ENCODE data around the gene SPTLC3.

SPTLC3 gene

DNA sequence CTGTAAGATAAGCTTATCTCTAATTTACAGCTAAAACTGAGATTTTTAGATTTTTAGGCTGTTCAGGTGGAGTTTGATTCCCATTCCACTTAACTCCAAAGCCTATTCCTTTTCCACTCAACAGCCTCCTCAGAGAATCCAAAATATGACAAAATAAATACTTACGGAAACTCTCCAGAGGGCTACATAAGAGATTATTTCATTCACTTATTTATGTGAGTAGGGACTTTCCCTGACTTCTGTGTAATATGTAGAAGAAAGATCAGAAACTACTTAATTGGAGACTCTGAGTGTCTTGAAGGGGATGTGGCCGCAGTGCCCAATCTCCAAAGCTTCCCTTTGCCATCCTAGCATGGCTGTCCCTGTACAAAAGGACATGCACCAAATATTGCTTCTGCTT, 140.2 kb downstream of the SPTLC3 start:
- no peak for DNase-seq (ENCODE audit: low read depth)
- in situ Hi-C loops (cut with HindIII; ENCODE audit: low sequenced_read_pairs) = no loop called here
- TF ChIP-seq, protein P1, sequence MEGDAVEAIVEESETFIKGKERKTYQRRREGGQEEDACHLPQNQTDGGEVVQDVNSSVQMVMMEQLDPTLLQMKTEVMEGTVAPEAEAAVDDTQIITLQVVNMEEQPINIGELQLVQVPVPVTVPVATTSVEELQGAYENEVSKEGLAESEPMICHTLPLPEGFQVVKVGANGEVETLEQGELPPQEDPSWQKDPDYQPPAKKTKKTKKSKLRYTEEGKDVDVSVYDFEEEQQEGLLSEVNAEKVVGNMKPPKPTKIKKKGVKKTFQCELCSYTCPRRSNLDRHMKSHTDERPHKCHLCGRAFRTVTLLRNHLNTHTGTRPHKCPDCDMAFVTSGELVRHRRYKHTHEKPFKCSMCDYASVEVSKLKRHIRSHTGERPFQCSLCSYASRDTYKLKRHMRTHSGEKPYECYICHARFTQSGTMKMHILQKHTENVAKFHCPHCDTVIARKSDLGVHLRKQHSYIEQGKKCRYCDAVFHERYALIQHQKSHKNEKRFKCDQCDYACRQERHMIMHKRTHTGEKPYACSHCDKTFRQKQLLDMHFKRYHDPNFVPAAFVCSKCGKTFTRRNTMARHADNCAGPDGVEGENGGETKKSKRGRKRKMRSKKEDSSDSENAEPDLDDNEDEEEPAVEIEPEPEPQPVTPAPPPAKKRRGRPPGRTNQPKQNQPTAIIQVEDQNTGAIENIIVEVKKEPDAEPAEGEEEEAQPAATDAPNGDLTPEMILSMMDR (IDR thresholded peaks at IDR 0.05; ENCODE audit: low read depth, low read length, missing control alignments) = no peak
- H3K4me3 ChIP-seq (ENCODE audit: low read depth, low read length) = no peak overlapping the region

DNA sequence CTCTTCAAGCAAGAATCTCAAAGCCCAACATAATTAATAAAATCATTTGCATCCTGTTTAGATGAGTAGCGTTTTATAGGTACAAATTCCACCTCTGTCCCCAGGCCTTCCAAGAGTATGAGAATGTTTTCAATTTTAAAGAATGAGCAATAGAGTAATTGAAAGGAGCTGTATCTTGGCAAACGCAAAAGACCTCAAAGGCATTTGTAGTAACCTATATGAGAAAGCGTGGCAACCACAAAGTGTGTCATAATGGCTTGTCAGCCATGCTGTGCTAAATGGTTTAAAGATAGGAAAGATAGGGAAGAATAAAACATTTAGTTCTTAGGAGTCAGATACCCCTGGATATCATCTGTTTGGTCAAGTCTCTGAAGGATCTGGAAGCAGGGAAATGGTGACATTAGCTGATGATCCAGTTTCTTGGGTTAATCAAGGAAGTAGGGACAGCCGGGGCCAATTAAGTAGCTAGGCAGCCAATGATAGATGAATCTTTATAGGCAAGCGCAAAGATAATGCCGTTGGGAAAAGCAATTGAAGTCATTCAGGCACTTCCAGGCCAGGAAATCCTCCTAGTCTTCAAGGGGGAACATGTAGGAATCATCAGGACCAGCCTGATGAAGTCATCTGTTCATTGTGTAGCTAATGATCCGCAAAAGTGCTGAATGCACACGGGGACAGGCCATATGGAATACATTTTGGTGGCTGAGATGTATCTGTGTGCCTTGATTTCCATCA, 140.8 kb downstream of the SPTLC3 start:
- in situ Hi-C loops (cut with HindIII; ENCODE audit: low sequenced_read_pairs) = no loop called here
- DNase-seq (ENCODE audit: low read depth) = no peak
- TF ChIP-seq, protein P1 (IDR thresholded peaks at IDR 0.05; ENCODE audit: low read depth, low read length, missing control alignments) = no peak
- H3K4me3 ChIP-seq (ENCODE audit: low read depth, low read length) = no peak overlapping the region

DNA sequence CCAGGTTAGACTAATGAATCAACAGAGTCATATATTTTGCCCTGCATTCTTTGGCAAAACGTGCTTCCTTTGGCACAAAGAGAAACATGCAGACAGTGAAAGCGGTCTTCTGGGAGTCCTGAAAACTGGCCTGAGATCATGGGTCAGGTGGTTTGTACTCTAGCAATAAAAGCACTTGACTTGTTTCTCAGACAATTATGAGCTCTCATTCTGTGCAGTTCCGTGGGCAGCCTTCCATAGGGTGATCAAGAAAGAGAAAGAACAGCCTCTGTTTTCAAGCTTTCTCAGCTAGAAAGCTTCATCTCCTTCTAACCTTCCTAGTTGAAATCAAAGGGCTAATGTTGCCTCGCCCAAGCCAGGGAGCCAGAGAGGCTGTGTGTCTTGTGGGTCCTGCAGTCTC, 149.6 kb downstream of the SPTLC3 start:
- TF ChIP-seq, protein P1 (IDR thresholded peaks at IDR 0.05; ENCODE audit: low read depth, low read length, missing control alignments) = no peak
- no peak for DNase-seq (ENCODE audit: low read depth)
- in situ Hi-C loops (cut with HindIII; ENCODE audit: low sequenced_read_pairs) = no loop called here
- H3K4me3 ChIP-seq (ENCODE audit: low read depth, low read length) = no peak overlapping the region

DNA sequence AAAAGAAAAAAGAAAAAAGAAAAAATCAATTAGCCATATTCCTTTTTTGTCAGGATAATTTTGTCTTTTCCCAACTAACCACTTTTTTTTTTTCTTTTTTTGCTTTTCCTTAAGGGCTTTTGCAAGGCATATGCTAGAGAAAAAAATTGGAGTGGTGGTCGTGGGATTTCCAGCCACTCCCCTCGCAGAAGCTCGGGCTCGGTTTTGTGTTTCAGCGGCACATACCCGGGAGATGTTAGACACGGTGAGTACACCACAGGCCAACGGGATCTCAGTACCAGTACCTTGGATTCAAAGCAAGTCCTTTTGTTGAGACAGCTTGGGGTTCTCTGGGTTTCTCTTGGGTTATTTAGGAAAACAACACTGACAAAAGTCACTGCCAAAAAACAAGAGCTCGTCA, 151.1 kb downstream of the SPTLC3 start:
- DNase-seq (ENCODE audit: low read depth) = no peak
- no peak overlapping the region for H3K4me3 ChIP-seq (ENCODE audit: low read depth, low read length)
- TF ChIP-seq, protein P1 (IDR thresholded peaks at IDR 0.05; ENCODE audit: low read depth, low read length, missing control alignments) = no peak
- in situ Hi-C loops (cut with HindIII; ENCODE audit: low sequenced_read_pairs) = no loop called here

DNA sequence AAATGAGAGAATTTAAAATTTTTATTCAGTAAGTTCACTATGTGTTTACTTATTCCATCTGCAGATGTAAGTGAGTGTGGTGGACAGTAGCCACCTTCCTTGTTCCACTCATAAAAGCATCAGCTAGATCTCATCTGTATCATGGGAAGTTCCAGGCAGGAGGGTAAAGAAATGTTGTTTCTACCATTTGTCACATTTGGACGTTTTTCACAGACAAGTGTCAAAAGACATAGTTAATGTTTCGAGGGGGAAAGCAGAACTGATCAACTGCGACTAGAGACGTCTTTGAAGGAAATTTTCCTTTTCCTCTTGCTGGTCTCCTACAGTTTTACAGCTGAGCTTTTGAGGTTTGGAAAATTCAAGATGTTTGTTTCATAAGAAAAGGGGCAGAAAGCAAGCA, 156.4 kb downstream of the SPTLC3 start:
- TF ChIP-seq, protein P1 (IDR thresholded peaks at IDR 0.05; ENCODE audit: low read depth, low read length, missing control alignments) = no peak
- DNase-seq (ENCODE audit: low read depth) = no peak
- in situ Hi-C loops (cut with HindIII; ENCODE audit: low sequenced_read_pairs) = no loop called here
- no peak overlapping the region for H3K4me3 ChIP-seq (ENCODE audit: low read depth, low read length)

DNA sequence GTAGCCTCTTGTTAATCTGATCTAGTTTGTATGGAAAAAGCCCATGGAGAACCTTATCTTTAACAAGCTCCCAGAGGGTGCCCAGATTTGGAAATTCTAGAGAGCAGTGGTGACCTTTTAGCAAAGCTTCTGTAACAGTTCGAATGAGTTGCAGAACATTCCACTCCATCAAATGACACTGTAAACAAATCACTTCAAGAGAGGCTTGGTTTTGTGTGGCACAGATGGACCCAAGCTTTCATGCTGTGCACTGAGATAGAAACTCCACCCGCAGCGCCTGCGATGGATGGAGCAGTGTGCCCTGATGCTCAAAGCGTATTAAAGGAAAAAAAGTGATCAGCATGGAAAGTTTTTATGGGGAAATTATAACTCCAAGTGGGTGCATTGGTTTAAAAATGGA, 157.2 kb downstream of the SPTLC3 start:
- H3K4me3 ChIP-seq (ENCODE audit: low read depth, low read length) = no peak overlapping the region
- in situ Hi-C loops (cut with HindIII; ENCODE audit: low sequenced_read_pairs) = no loop called here
- TF ChIP-seq, protein P1 (IDR thresholded peaks at IDR 0.05; ENCODE audit: low read depth, low read length, missing control alignments) = no peak
- no peak for DNase-seq (ENCODE audit: low read depth)

Measured in astrocyte of the cerebellum (primary cell).